GM21360 (cell line): ENCODE measurements around the gene DIAPH3.

Experiments
- ATAC-seq: cut with Tn5 transposase; IDR thresholded peaks from one replicate; pipeline ENCODE4 v1.9.1; 2021; ENCODE audit warnings: mild to moderate bottlenecking, moderate library complexity; ENCODE audit not compliant: unreplicated experiment

The DIAPH3 gene

GRCh38 chr13:59963383-59963782 is 200.3 kb downstream of the DIAPH3 start:
- ATAC-seq: no peak

GRCh38 chr13:59962343-59962742 is 201.4 kb downstream of the DIAPH3 start:
- ATAC-seq: no peak

- ATAC-seq: no peak
These were observed 203.0 kb downstream of the DIAPH3 start for GRCh38 chr13:59960683-59961082.

- ATAC-seq: no peak
These were observed 206.3 kb downstream of the DIAPH3 start for GRCh38 chr13:59957438-59957837.

GRCh38 chr13:59954601-59955000 is 209.1 kb downstream of the DIAPH3 start:
- ATAC-seq: no peak

GRCh38 chr13:59951011-59951410 is 212.7 kb downstream of the DIAPH3 start:
- ATAC-seq: no peak

GRCh38 chr13:59950266-59950665 is 213.5 kb downstream of the DIAPH3 start:
- no peak for ATAC-seq

- no peak for ATAC-seq
These were observed 215.0 kb downstream of the DIAPH3 start for GRCh38 chr13:59948686-59949085.

GRCh38 chr13:59946944-59947343 is 216.8 kb downstream of the DIAPH3 start:
- no peak for ATAC-seq

GRCh38 chr13:59931621-59932020 is 232.1 kb downstream of the DIAPH3 start:
- ATAC-seq: no peak

- no peak for ATAC-seq
These were observed 239.5 kb downstream of the DIAPH3 start for GRCh38 chr13:59924256-59924655.

- ATAC-seq: no peak
These were observed 248.5 kb downstream of the DIAPH3 start for GRCh38 chr13:59915252-59915651.

- no peak for ATAC-seq
These were observed 249.2 kb downstream of the DIAPH3 start for GRCh38 chr13:59914556-59914955.

- ATAC-seq: no peak
These were observed 257.2 kb downstream of the DIAPH3 start for GRCh38 chr13:59906413-59907049.

GRCh38 chr13:59901191-59901590 is 262.5 kb downstream of the DIAPH3 start:
- ATAC-seq: no peak

GRCh38 chr13:59898066-59898465 is 265.7 kb downstream of the DIAPH3 start:
- no peak for ATAC-seq

- no peak for ATAC-seq
These were observed 270.5 kb downstream of the DIAPH3 start for GRCh38 chr13:59893266-59893665.

GRCh38 chr13:59891053-59891452 is 272.7 kb downstream of the DIAPH3 start:
- ATAC-seq: no peak

GRCh38 chr13:59890054-59890453 is 273.7 kb downstream of the DIAPH3 start:
- no peak for ATAC-seq

GRCh38 chr13:59888408-59888807 is 275.3 kb downstream of the DIAPH3 start:
- ATAC-seq: no peak

GRCh38 chr13:59885076-59885475 is 278.7 kb downstream of the DIAPH3 start:
- ATAC-seq: no peak

GRCh38 chr13:59883885-59884284 is 279.8 kb downstream of the DIAPH3 start:
- no peak for ATAC-seq

GRCh38 chr13:59880468-59880867 is 283.3 kb downstream of the DIAPH3 start:
- no peak for ATAC-seq
